ENCODE measurements around the gene WDR36.
A peak's percentile ranks its signal among the peaks of the same experiment; 100 is the strongest.

WDR36 gene

DNA sequence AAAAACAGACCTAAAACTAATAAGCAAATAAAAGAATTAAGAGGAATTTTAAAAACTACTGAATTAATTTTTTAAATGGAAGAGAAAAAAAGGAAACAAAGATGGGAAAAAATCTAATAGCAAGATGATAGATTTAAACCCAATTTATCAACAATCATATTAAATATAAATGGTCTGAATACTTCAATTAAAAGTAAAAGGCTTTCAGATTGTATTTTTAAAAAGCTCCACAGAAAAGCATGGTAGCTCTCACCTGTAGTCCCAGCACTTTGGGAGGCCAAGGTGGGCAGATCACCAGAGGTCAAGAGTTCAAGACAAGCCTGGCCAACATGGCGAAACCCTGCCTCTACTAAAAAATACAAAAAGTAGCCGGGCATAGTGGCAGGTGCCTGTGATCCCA, 32.0 kb upstream of the WDR36 start:
- Histone ChIP-seq H3K9me3 (ENCODE audit: control insufficient read depth, insufficient read depth, low read length) (no peaks in the 10 kb centered on the region), H3F3A (ENCODE audit: control insufficient read depth, insufficient read depth) (no peaks in the 10 kb centered on the region), H3K9me2 (replicated peaks; ENCODE audit: control insufficient read depth, low read length) (no peaks in the 10 kb centered on the region), H4K20me1 (ENCODE audit: control insufficient read depth, insufficient read depth, low read depth, low read length) (no peaks in the 10 kb centered on the region), H3K27ac (ENCODE audit: low read depth, low read length) (no peak overlapping the region), H3K4me2 (ENCODE audit: low read length) (no peak overlapping the region), H3K4me1 (ENCODE audit: control insufficient read depth, low read length) (no peaks in the 10 kb centered on the region), H3K27me3 (ENCODE audit: control insufficient read depth, low read length) (no peaks in the 10 kb centered on the region), H3K4me3 (ENCODE audit: low read length) (no peak overlapping the region), H3K79me2 (ENCODE audit: control insufficient read depth, low read length) (no peaks in the 10 kb centered on the region), H3K36me3 (ENCODE audit: control insufficient read depth, low read length) (no peaks in the 10 kb centered on the region)
- TF ChIP-seq EZH2phosphoT487 (IDR thresholded peaks at IDR 0.05; ENCODE audit: borderline replicate concordance, low read length): no peak
- TF ChIP-seq, protein P1, sequence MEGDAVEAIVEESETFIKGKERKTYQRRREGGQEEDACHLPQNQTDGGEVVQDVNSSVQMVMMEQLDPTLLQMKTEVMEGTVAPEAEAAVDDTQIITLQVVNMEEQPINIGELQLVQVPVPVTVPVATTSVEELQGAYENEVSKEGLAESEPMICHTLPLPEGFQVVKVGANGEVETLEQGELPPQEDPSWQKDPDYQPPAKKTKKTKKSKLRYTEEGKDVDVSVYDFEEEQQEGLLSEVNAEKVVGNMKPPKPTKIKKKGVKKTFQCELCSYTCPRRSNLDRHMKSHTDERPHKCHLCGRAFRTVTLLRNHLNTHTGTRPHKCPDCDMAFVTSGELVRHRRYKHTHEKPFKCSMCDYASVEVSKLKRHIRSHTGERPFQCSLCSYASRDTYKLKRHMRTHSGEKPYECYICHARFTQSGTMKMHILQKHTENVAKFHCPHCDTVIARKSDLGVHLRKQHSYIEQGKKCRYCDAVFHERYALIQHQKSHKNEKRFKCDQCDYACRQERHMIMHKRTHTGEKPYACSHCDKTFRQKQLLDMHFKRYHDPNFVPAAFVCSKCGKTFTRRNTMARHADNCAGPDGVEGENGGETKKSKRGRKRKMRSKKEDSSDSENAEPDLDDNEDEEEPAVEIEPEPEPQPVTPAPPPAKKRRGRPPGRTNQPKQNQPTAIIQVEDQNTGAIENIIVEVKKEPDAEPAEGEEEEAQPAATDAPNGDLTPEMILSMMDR (IDR thresholded peaks at IDR 0.05; ENCODE audit: low read depth, low read length, poor library complexity, severe bottlenecking): no peak

DNA sequence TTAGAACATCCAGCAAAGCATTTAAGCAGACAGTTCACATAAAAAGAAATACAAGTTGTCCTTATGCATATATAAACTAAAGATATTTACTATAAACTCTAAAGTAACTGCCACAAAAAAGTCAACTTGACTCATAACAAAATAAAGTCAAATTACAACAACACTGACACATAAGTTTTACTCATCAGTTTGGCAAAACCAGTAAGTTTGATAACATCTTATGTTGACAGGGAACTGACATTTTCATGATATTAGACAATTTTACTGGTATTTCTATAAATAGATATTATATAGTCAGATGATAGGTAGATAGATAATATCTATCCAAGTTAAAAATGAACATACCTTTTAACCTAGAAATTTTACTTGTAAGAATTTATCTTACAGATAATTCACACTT, 30.5 kb upstream of the WDR36 start:
- Histone ChIP-seq H4K20me1 (ENCODE audit: control insufficient read depth, insufficient read depth, low read depth, low read length) (no peaks in the 10 kb centered on the region), H3K4me3 (ENCODE audit: low read length) (no peak overlapping the region), H3K36me3 (ENCODE audit: control insufficient read depth, low read length) (no peaks in the 10 kb centered on the region), H3K27me3 (ENCODE audit: control insufficient read depth, low read length) (peaks cover 8% of the 10 kb centered on the region; the same call in 1 of the 2 replicates), H3K27ac (ENCODE audit: low read depth, low read length) (no peak overlapping the region), H3K4me1 (ENCODE audit: control insufficient read depth, low read length) (no peaks in the 10 kb centered on the region), H3K9me3 (ENCODE audit: control insufficient read depth, insufficient read depth, low read length) (no peaks in the 10 kb centered on the region), H3F3A (ENCODE audit: control insufficient read depth, insufficient read depth) (no peaks in the 10 kb centered on the region), H3K9me2 (replicated peaks; ENCODE audit: control insufficient read depth, low read length) (no peaks in the 10 kb centered on the region), H3K79me2 (ENCODE audit: control insufficient read depth, low read length) (no peaks in the 10 kb centered on the region), H3K4me2 (ENCODE audit: low read length) (no peak overlapping the region)
- TF ChIP-seq, protein P1 (IDR thresholded peaks at IDR 0.05; ENCODE audit: low read depth, low read length, poor library complexity, severe bottlenecking): no peak
- TF ChIP-seq EZH2phosphoT487 (IDR thresholded peaks at IDR 0.05; ENCODE audit: borderline replicate concordance, low read length): no peak

DNA sequence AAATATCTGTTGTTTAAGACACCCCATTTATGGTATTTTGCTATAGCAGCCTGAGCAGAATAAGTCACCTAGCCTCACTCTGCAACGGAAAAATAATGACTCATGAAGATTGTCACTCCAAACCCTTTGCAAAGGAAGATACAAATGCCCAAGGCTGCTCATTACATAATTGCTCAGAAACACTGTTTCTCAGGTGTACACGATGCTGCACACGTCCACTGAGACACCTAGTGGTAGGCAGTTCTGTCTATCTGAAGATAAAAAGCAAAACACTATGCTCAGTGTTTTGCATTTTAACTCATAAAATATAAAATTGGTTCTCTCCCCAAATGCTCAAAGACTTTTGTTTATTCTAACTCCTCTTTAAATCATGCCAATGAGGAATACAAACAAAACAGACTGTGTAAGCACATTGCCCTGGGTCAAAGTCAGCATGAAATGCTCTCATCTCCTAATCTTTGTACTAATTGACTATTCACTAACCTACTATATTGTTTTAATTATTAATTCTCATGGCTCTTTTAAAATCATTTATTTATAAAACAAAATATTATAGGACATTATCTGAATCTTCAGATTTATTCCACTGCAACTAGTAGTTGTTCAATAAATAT, 28.3 kb upstream of the WDR36 start:
- H3K4me3 ChIP-seq (ENCODE audit: low read length): no peak overlapping the region
- H3K9me3 ChIP-seq (ENCODE audit: control insufficient read depth, insufficient read depth, low read length): no peaks in the 10 kb centered on the region
- H3K4me2 ChIP-seq (ENCODE audit: low read length): no peak overlapping the region
- H3K79me2 ChIP-seq (ENCODE audit: control insufficient read depth, low read length): no peaks in the 10 kb centered on the region
- no peaks in the 10 kb centered on the region for H3F3A ChIP-seq (ENCODE audit: control insufficient read depth, insufficient read depth)
- no peak for TF ChIP-seq EZH2phosphoT487 (IDR thresholded peaks at IDR 0.05; ENCODE audit: borderline replicate concordance, low read length)
- TF ChIP-seq, protein P1 (IDR thresholded peaks at IDR 0.05; ENCODE audit: low read depth, low read length, poor library complexity, severe bottlenecking): peak; percentile 58
- no peak overlapping the region for H3K27ac ChIP-seq (ENCODE audit: low read depth, low read length)
- H3K4me1 ChIP-seq (ENCODE audit: control insufficient read depth, low read length): no peaks in the 10 kb centered on the region
- no peaks in the 10 kb centered on the region for H3K9me2 ChIP-seq (replicated peaks; ENCODE audit: control insufficient read depth, low read length)
- H3K27me3 ChIP-seq (ENCODE audit: control insufficient read depth, low read length): peaks cover 26% of the 10 kb centered on the region
- no peaks in the 10 kb centered on the region for H4K20me1 ChIP-seq (ENCODE audit: control insufficient read depth, insufficient read depth, low read depth, low read length)
- H3K36me3 ChIP-seq (ENCODE audit: control insufficient read depth, low read length): no peaks in the 10 kb centered on the region
